Stomach (tissue), 9 donors: Measurements from ENCODE around the gene FANCL. TPM values are rescaled to one million over a fixed set of nuclear protein-coding genes. Genes with fewer than 3 reads are reported as not detected.
"Not testable (repeated sequence)": the region's sequence is repeated elsewhere in the genome, so short reads cannot be mapped to it uniquely, and the experiment has no call there.

Source experiments
- DNase-seq, 2 donors: peaks; one replicate each; pipeline versions ENCODE4 v3.0.0 to v3.0.0-alpha.2; 2013 to 2019
- H3K27ac ChIP-seq, 5 donors: fragments of 200-600 bp in 4 of 5; sonication (generic) in 4 of 5; one replicate each; pipeline ENCODE4 v1.5.1; 2013 to 2019; ENCODE audit warnings: mild to moderate bottlenecking in 1 of 5, moderate library complexity in 1 of 5
- H3K27me3 ChIP-seq, 3 donors: fragments of 200-600 bp; sonication (generic); one replicate each; pipeline ENCODE4 v1.5.1; 2017 to 2019; ENCODE audit warnings: mixed run types in 1 of 3
- H3K36me3 ChIP-seq, 4 donors: fragments of 200-600 bp; sonication (generic); 1 replicate in 3 of 4; 2 replicates in 1 of 4; pipeline ENCODE4 v1.5.1; 2016 to 2019
- H3K4me1 ChIP-seq, 4 donors: fragments of 200-600 bp; sonication (generic); one replicate each; pipeline ENCODE4 v1.5.1; 2016 to 2019
- H3K4me3 ChIP-seq, 4 donors: fragments of 200-600 bp; sonication (generic) in 3 of 4; one replicate each; pipeline ENCODE4 v1.5.1; 2016 to 2019; ENCODE audit warnings: mild to moderate bottlenecking in 1 of 4
- H3K9me3 ChIP-seq, 4 donors: fragments of 200-600 bp; sonication (generic); one replicate each; pipeline ENCODE4 v1.5.1; 2016 to 2019
- CTCF ChIP-seq, 7 experiments: fragments of 450-650 bp in 4 of 7; fragments of 200-600 bp in 3 of 7; sonication (generic) in 3 of 7; IDR thresholded peaks; one replicate each; pipeline ENCODE4 v1.5.1; 2016 to 2019; ENCODE audit warnings: antibody characterized with exemption in 7 of 7, control low read depth in 2 of 7, mild to moderate bottlenecking in 1 of 7
- EP300 ChIP-seq: sonication (generic); formaldehyde crosslinking; IDR thresholded peaks from one replicate; pipeline ENCODE4 v1.6.1; 2017; ENCODE audit warnings: antibody characterized with exemption
- POLR2A ChIP-seq, 4 donors: fragments of 450-650 bp; IDR thresholded peaks; one replicate each; pipeline ENCODE4 v1.6.1; 2016; ENCODE audit warnings: antibody characterized with exemption in 4 of 4, control low read depth in 2 of 4, mild to moderate bottlenecking in 1 of 4, moderate library complexity in 1 of 4
- POLR2AphosphoS5 ChIP-seq, 3 donors: sonication (generic); formaldehyde crosslinking; IDR thresholded peaks; one replicate each; pipeline ENCODE4 v1.6.1; 2016; ENCODE audit warnings: antibody characterized with exemption in 3 of 3
- WGBS, 5 donors: extraction: QIAGEN DNeasy Blood & Tissue Kit in 3 of 5; methylation state at CpG; one replicate each; pipeline versions ENCODE4 v1.1.5 to v1.1.7; 2013 to 2018; 5-methylcytosine and 5-hydroxymethylcytosine counted together
- intact Hi-C: fragments of 100-400 bp; cut with DNase I; formaldehyde crosslinking; loops from one replicate; pipeline ENCODE4 v1.15.1; 2023; ENCODE audit warnings: low total_unique reads
- polyA plus RNA-seq, 3 donors: library from polyadenylated mRNA; stranded (reverse); fragments of 200-250 nt; gene quantifications; one replicate each; pipeline ENCODE4 v1.2.3, GENCODE V29; 2013
- total RNA-seq, 5 donors: library from RNA; depleted of rRNA; stranded (reverse); fragments of >200 nt; gene quantifications; one replicate each; pipeline versions ENCODE4 v1.1.0 to v1.2.3, GENCODE V29; 2014 to 2016
- donor health status: healthy with polysubstance abuse.
- donor health status: Bipolar disorder and iron deficiency.
- donor health status: healthy.

FANCL gene
- total and polyA plus RNA-seq, 8 donors, result 4.9 to 275 (median 22.2) TPM

DNA sequence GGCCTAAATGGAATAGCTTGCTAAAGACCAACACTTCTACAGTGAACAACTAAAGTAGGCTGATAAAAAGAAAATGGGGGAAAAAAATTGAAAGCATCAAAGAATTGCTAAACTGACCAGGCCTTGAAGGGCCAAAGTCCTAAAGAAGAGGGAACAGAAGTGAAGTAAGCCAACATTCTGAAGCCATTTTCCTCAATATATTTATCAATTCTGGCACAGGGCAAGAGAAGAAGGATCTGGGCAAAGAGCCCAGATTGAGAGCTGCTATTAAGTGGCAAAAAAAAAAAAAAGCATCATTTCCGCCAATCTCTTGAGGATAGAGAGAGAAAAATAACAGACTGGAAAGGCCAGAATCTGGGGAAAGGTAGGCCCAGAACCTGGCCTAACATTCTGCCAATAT is 25.7 kb downstream of the FANCL start:
- Histone ChIP-seq H3K9me3 (peaks cover 0 to 10% (median 4%) of the 10 kb centered on the region in 4 donors), H3K27ac (no peak overlapping the region), H3K36me3 (peaks cover 0 to 34% (median 33%) of the 10 kb centered on the region in 4 donors), H3K27me3 (no peaks in the 10 kb centered on the region), H3K4me1 (peaks cover 0 to 6% (median 0%) of the 10 kb centered on the region in 4 donors), H3K4me3 (no peak overlapping the region)
- DNase-seq, result peak in 1 of 2 donors; percentile 33
- WGBS, 5 donors, result 10 to 58% (median 32%) methylated on average over 1 of the region's 1 CpG
- TF ChIP-seq POLR2AphosphoS5 (IDR thresholded peaks at IDR 0.05), result no peak
- intact Hi-C loops, result no loop called here

DNA sequence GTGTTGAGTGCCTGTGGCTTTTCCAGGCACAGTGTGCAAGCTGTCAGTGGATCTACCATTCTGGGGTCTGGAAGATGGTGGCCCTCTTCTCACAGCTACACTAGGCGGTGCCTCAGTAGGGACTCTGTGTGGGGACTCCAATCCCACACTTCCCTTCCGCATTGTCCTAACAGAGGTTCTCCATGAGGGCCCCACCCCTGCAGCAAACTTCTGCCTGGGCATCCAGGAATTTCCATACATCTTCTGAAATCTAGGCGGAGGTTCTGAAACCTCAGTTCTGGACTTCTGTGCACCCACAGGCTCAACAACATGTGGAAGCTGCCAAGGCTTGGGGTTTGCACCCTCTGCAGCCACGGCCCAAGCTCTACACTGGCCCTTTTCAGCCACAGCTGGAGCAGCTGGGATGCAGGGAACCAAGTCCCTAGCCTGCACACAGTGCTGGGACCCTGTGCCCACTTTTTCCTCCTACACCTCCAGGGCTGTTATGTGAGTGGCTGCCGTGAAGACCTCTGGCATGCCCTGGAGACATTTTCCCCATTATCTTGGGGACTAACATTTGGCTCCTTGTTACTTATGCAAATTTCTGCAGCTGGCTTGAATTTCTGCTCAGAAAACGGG is 30.1 kb downstream of the FANCL start:
- Histone ChIP-seq H3K9me3 (peaks cover 0 to 11% (median 4%) of the 10 kb centered on the region in 4 donors), H3K36me3 (peaks cover 0 to 29% (median 27%) of the 10 kb centered on the region in 4 donors)
- H3K27me3 ChIP-seq, H3K4me3 ChIP-seq, H3K27ac ChIP-seq, intact Hi-C loops, DNase-seq, H3K4me1 ChIP-seq: not testable (repeated sequence)
- 97 to 100% (median 98%) methylated on average over 6 of the region's 6 CpGs for WGBS, 5 donors

GRCh38 chr2:58207189-58207588 is 33.9 kb downstream of the FANCL start:
- Histone ChIP-seq H3K9me3 (peaks cover 0 to 11% (median 4%) of the 10 kb centered on the region in 4 donors), H3K4me3 (no peak overlapping the region), H3K27ac (no peak overlapping the region), H3K27me3 (no peaks in the 10 kb centered on the region), H3K4me1 (peaks cover 0 to 8% (median 2%) of the 10 kb centered on the region in 4 donors), H3K36me3 (peaks cover 0 to 26% (median 19%) of the 10 kb centered on the region in 4 donors)
- no peak for TF ChIP-seq CTCF (IDR thresholded peaks at IDR 0.05)
- no peak for TF ChIP-seq POLR2AphosphoS5 (IDR thresholded peaks at IDR 0.05)
- no peak for TF ChIP-seq EP300
- no peak for TF ChIP-seq POLR2A (IDR thresholded peaks at IDR 0.05)
- no peak for DNase-seq
- 86 to 91% (median 87%) methylated on average over 3 of the region's 3 CpGs for WGBS, 5 donors
- intact Hi-C loops, result no loop called here

GRCh38 chr2:58206785-58207184 is 34.3 kb downstream of the FANCL start:
- Histone ChIP-seq H3K27ac (no peak overlapping the region), H3K4me3 (no peak overlapping the region), H3K4me1 (peaks cover 0 to 8% (median 2%) of the 10 kb centered on the region in 4 donors), H3K27me3 (no peaks in the 10 kb centered on the region), H3K36me3 (peaks cover 0 to 22% (median 16%) of the 10 kb centered on the region in 4 donors), H3K9me3 (peaks cover 0 to 11% (median 4%) of the 10 kb centered on the region in 4 donors)
- intact Hi-C loops, result no loop called here
- DNase-seq, result no peak
- 92 to 100% (median 96%) methylated on average over 1 of the region's 1 CpG for WGBS, 5 donors
- TF ChIP-seq EP300 (no peak), POLR2AphosphoS5 (IDR thresholded peaks at IDR 0.05) (no peak), POLR2A (IDR thresholded peaks at IDR 0.05) (no peak), CTCF (IDR thresholded peaks at IDR 0.05) (no peak)

DNA sequence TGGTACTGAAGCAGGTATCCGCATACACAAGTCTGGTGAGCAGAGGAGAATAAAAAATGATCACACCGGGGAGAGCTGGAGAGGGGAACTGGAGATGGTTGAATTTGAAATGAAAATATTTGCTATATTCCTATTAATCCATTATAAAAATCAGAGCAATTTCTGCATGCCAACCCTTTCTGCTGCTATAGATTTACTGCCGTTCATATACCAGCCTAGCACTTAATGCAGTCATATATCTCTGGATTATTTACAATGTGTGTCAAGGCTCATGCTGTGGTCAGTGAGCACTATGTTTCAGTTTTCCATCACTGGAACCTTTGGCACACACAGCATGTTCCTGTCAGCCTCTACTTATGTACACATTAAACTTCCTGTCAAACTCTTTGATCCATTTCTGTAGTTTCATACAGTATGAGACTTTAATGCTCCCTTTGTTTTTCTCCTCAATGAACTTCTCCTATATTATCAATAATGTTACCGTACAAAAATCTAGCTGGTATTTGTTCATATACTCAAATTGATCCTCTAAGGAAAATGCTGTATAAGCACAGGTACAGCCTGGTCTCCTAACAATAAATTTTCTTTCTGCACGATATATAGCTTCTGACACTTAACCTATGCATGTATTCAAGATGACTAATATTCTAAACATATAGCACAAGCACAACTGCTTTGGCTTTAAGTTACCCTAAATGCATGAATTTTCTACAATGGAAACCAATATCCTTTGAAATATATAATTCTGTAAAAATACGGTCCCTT is 36.7 kb downstream of the FANCL start:
- H3K27me3 ChIP-seq, result no peaks in the 10 kb centered on the region
- intact Hi-C loops, result no loop called here
- no peaks in the 10 kb centered on the region for H3K9me3 ChIP-seq

More for the DNA sequence above, 36.7 kb downstream of the FANCL start:
- peak in 1 of 2 donors; percentile 51 for DNase-seq
- no peak overlapping the region for H3K4me3 ChIP-seq
- TF ChIP-seq POLR2A (IDR thresholded peaks at IDR 0.05) (no peak), EP300 (no peak), POLR2AphosphoS5 (IDR thresholded peaks at IDR 0.05) (peak in 1 of 3 donors; percentile 51)
- 46 to 59% (median 53%) methylated on average over 6 of the region's 6 CpGs for WGBS, 5 donors
- no peak overlapping the region for H3K27ac ChIP-seq
- peaks cover 0 to 8% (median 3%) of the 10 kb centered on the region in 4 donors for H3K36me3 ChIP-seq
- peaks cover 0 to 8% (median 2%) of the 10 kb centered on the region in 4 donors for H3K4me1 ChIP-seq
